ENCODE measurements around the gene GLCE. TPM values are rescaled to one million over a fixed set of nuclear protein-coding genes. Genes with fewer than 3 reads are reported as not detected.

GLCE gene
- total RNA-seq, 3 donors from 2014 or later (not counting 1 experiment from before 2014, with no cell fraction given), result 2.0 to 4.5 (median 3.4) TPM

DNA sequence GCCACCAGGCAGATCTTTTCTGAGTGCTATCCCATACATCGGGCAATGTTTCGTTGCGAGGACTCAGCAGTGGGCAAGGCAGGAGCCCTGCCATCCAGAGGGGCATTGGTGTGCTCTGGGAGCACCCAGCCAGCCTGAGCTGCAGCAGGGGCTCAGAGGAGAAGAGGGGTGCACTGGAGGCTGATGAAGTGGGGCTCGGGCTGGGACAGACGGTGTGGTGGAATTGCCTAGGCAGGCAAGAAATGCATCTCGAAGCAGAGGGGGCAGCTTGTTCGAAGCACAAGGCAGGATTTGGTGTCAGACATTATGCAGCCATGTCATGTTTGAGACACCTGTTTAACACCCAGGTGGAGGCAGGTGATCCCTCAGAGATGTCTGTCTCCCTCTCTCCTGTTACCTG is 157.6 kb downstream of the GLCE start:
- H3K27ac Mint-ChIP-seq, result no peak overlapping the region
- Histone ChIP-seq H3K27me3 (ENCODE audit: control insufficient read depth, insufficient read depth, low read length) (no peaks in the 10 kb centered on the region), H3K9me3 (ENCODE audit: control insufficient read depth, insufficient read depth, low read length) (no peaks in the 10 kb centered on the region), H3K4me1 (ENCODE audit: control insufficient read depth, insufficient read depth, low read length) (no peaks in the 10 kb centered on the region), H3K4me3 (ENCODE audit: low read length) (no peak overlapping the region), H3K27ac (ENCODE audit: low read length) (no peak overlapping the region), H3K36me3 (ENCODE audit: control insufficient read depth, insufficient read depth, low read length) (no peaks in the 10 kb centered on the region)
- no peaks in the 10 kb centered on the region for H3K4me1 Mint-ChIP-seq
- DNase-seq, result no peak
- H3K36me3 Mint-ChIP-seq, result no peaks in the 10 kb centered on the region
- peaks cover 5 to 7% of the 10 kb centered on the region in 2 donors for H3K27me3 Mint-ChIP-seq (ENCODE audit: low read depth in 2 of 2)
- ATAC-seq, result no peak
- WGBS (ENCODE audit: insufficient coverage), result 93% methylated on average over 7 of the region's 7 CpGs
- TF ChIP-seq, protein P1, sequence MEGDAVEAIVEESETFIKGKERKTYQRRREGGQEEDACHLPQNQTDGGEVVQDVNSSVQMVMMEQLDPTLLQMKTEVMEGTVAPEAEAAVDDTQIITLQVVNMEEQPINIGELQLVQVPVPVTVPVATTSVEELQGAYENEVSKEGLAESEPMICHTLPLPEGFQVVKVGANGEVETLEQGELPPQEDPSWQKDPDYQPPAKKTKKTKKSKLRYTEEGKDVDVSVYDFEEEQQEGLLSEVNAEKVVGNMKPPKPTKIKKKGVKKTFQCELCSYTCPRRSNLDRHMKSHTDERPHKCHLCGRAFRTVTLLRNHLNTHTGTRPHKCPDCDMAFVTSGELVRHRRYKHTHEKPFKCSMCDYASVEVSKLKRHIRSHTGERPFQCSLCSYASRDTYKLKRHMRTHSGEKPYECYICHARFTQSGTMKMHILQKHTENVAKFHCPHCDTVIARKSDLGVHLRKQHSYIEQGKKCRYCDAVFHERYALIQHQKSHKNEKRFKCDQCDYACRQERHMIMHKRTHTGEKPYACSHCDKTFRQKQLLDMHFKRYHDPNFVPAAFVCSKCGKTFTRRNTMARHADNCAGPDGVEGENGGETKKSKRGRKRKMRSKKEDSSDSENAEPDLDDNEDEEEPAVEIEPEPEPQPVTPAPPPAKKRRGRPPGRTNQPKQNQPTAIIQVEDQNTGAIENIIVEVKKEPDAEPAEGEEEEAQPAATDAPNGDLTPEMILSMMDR (IDR thresholded peaks at IDR 0.05), result no peak
- no peak overlapping the region for H3K4me3 Mint-ChIP-seq
- H3K9me3 Mint-ChIP-seq, result no peaks in the 10 kb centered on the region
- intact Hi-C loops (cut with micrococcal nuclease), result no loop called here

DNA sequence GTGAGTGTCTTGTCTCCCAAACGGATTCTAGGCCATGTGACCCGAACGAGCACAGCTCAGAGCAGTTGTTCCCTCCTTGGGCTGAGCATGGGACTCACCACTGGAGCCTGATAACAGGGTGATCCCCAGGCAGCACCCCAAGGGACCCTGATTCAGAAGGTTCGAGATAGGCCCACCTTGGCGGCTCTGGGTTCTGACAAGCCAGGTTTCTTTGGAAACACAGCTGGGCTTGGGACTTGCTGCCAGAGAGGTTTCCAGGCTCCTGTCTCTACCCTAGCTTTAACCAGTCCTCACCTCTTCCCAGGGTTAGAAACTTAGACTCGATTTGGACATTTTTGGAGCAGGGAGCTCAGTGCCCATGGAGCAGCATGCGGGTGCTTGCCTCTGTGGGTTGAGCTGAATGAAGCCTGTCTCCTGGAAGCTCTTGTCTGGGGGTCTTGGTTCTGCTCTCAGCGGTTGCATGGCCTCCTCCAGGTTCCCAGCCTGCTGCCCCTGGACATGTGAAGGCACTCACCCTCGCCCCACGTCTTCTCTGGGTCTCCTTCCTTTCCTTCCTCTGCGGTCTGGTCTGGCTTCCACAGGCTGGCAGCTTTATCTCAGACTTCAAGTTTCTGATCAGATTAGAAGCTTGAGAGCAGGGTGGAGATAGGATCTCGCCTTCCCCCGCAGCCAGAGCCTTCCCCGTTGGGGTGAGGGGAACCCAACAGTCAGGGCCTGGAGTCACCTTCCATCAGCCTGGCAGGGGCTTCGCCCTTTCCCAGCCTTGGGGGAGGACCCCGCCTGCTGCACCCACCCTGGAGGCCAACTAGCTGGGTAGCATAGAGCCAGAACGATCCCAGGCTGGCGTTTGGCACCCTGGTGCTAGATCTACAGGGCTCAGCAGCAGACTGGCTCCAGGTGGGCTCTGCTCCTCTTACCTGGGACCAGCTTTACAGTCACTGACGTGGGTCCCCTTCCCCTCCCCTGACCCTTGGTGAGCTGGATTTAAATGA is 159.2 kb downstream of the GLCE start:
- no peak for DNase-seq
- peak in 1 of 3 donors; percentile 61 for ATAC-seq
- H3K9me3 ChIP-seq (ENCODE audit: control insufficient read depth, insufficient read depth, low read length), result no peaks in the 10 kb centered on the region
- no peaks in the 10 kb centered on the region for H3K36me3 ChIP-seq (ENCODE audit: control insufficient read depth, insufficient read depth, low read length)
- intact Hi-C loops (cut with micrococcal nuclease), result no loop called here
- WGBS (ENCODE audit: insufficient coverage), result 38% methylated on average over 18 of the region's 19 CpGs
- no peaks in the 10 kb centered on the region for H3K9me3 Mint-ChIP-seq
- no peaks in the 10 kb centered on the region for H3K27me3 ChIP-seq (ENCODE audit: control insufficient read depth, insufficient read depth, low read length)
- no peaks in the 10 kb centered on the region for H3K36me3 Mint-ChIP-seq
- no peaks in the 10 kb centered on the region for H3K4me1 Mint-ChIP-seq
- no peak overlapping the region for H3K27ac Mint-ChIP-seq
- H3K27ac ChIP-seq (ENCODE audit: low read length), result no peak overlapping the region
- H3K27me3 Mint-ChIP-seq (ENCODE audit: low read depth in 2 of 2), result peaks cover 5 to 12% of the 10 kb centered on the region in 2 donors
- TF ChIP-seq, protein P1 (IDR thresholded peaks at IDR 0.05), result no peak
- no peak overlapping the region for H3K4me3 Mint-ChIP-seq
- no peaks in the 10 kb centered on the region for H3K4me1 ChIP-seq (ENCODE audit: control insufficient read depth, insufficient read depth, low read length)
- no peak overlapping the region for H3K4me3 ChIP-seq (ENCODE audit: low read length)

DNA sequence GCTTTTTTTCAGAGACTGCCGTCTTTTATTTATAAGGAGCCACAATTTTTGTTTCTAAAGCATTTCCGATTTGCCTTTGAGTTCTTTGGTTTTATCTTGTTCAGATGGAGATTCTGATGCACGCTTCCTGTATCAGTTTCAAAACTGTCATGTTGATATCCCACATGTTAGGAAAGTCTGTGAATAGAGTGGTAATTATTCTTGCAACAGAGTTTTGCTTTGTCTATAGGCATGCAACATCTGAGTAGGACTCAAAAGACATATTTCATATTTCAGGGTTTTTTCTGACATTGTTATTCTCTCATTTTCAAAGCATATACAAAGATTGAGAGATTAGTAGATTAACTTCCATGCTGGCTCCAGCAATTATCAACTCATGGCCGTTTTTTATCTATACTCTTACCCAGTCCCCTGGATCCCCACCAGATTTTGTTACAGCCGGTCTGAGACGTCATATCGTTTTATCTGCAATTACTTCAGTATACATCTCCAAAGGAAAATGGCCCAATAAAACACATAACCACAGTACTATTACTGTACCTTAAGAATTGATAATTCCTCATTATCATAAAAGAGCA is 160.6 kb downstream of the GLCE start:
- no peaks in the 10 kb centered on the region for H3K36me3 ChIP-seq (ENCODE audit: control insufficient read depth, insufficient read depth, low read length)
- DNase-seq, result no peak
- H3K4me3 Mint-ChIP-seq, result no peak overlapping the region
- TF ChIP-seq, protein P1 (IDR thresholded peaks at IDR 0.05), result no peak
- intact Hi-C loops (cut with micrococcal nuclease), result no loop called here
- no peak for ATAC-seq
- no peak overlapping the region for H3K4me3 ChIP-seq (ENCODE audit: low read length)
- H3K9me3 Mint-ChIP-seq, result no peaks in the 10 kb centered on the region
- WGBS (ENCODE audit: insufficient coverage), result 64% methylated on average over 7 of the region's 7 CpGs
- no peaks in the 10 kb centered on the region for H3K9me3 ChIP-seq (ENCODE audit: control insufficient read depth, insufficient read depth, low read length)
- H3K36me3 Mint-ChIP-seq, result no peaks in the 10 kb centered on the region
- no peaks in the 10 kb centered on the region for H3K4me1 ChIP-seq (ENCODE audit: control insufficient read depth, insufficient read depth, low read length)
- peaks cover 5 to 20% of the 10 kb centered on the region in 2 donors for H3K27me3 Mint-ChIP-seq (ENCODE audit: low read depth in 2 of 2)
- no peak overlapping the region for H3K27ac Mint-ChIP-seq
- no peaks in the 10 kb centered on the region for H3K4me1 Mint-ChIP-seq
- no peak overlapping the region for H3K27ac ChIP-seq (ENCODE audit: low read length)
- H3K27me3 ChIP-seq (ENCODE audit: control insufficient read depth, insufficient read depth, low read length), result no peaks in the 10 kb centered on the region

Other genes starting within 250 kb of the GLCE start
- under 1 TPM in 1 of 3 donors, not detected in 2; 0.43 TPM for gene SPESP1, start 230.1 kb upstream of the GLCE start, total RNA-seq
- gene NOX5, start 145.9 kb upstream of the GLCE start, total RNA-seq, result under 1 TPM in 1 of 3 donors, not detected in 2; 0.20 TPM
- 1 to 10 TPM in 1 of 3 donors, under 1 TPM in 2; 0.40 to 1.1 (median 0.59) TPM for gene PAQR5, start 138.3 kb downstream of the GLCE start, total RNA-seq

Data from natural killer cell (primary cell).